Common myeloid progenitor, CD34-positive (primary cell): ENCODE data around the gene C10orf90.

Experiments
- CTCF ChIA-PET: fragments of 350-600 bp; sonication (Branson Sonifier 250); formaldehyde crosslinking; loops from one replicate; lab custom pipeline; 2021; ENCODE audit warnings: antibody characterized with exemption; lab: Charles Lee
- POLR2A ChIA-PET: fragments of 350-600 bp; sonication (Branson Sonifier 250); formaldehyde crosslinking; loops from one replicate; lab custom pipeline; 2021; ENCODE audit warnings: antibody characterized with exemption; lab: Charles Lee
- DNase-seq, 3 donors: peaks; one replicate each; pipeline versions ENCODE4 v3.0.0 to v3.0.0-alpha.2; 2013
- H3K27ac ChIP-seq, 2 experiments: 1 replicate in 1 of 2; 2 replicates in 1 of 2; pipeline ENCODE4 v1.7.0; 2013; ENCODE audit warnings: inconsistent platforms in 2 of 2, low read length in 2 of 2, mild to moderate bottlenecking in 2 of 2, low read depth in 1 of 2, moderate library complexity in 1 of 2; ENCODE audit not compliant: severe bottlenecking in 2 of 2, insufficient read depth in 1 of 2, poor library complexity in 1 of 2
- H3K27me3 ChIP-seq, 5 experiments: replicated peaks in 2 of 5; 1 replicate in 3 of 5; 2 replicates in 2 of 5; pipeline versions ENCODE4 v1.6.1 to v1.7.0; 2013; ENCODE audit warnings: low read length in 4 of 5, mild to moderate bottlenecking in 2 of 5, moderate library complexity in 2 of 5, inconsistent platforms in 1 of 5; ENCODE audit not compliant: insufficient read depth in 5 of 5, control insufficient read depth in 4 of 5
- H3K36me3 ChIP-seq, 4 experiments: 1 replicate in 2 of 4; 2 replicates in 2 of 4; pipeline versions ENCODE4 v1.6.1 to v1.7.0; 2013; ENCODE audit warnings: low read length in 3 of 4, control low read depth in 1 of 4, mild to moderate bottlenecking in 1 of 4; ENCODE audit not compliant: control insufficient read depth in 4 of 4, insufficient read depth in 4 of 4
- H3K4me1 ChIP-seq, 4 experiments: 1 replicate in 3 of 4; 2 replicates in 1 of 4; pipeline versions ENCODE4 v1.6.1 to v1.7.1; 2013; ENCODE audit warnings: low read length in 3 of 4, mild to moderate bottlenecking in 3 of 4, control low read depth in 1 of 4, inconsistent platforms in 1 of 4, moderate library complexity in 1 of 4; ENCODE audit not compliant: control insufficient read depth in 4 of 4, insufficient read depth in 4 of 4; ENCODE audit errors: control extremely low read depth in 1 of 4
- H3K4me3 ChIP-seq, 7 experiments: 1 replicate in 4 of 7; 2 replicates in 3 of 7; pipeline versions ENCODE4 v1.5.1 to v1.7.0; 2013; ENCODE audit warnings: mild to moderate bottlenecking in 7 of 7, low read length in 6 of 7, moderate library complexity in 6 of 7, inconsistent platforms in 2 of 7, low read depth in 2 of 7, control low read depth in 1 of 7; ENCODE audit not compliant: insufficient read depth in 4 of 7, control insufficient read depth in 1 of 7; ENCODE audit errors: extremely low read depth in 1 of 7
- H3K9me3 ChIP-seq, 5 experiments: 1 replicate in 4 of 5; 2 replicates in 1 of 5; pipeline versions ENCODE4 v1.6.1 to v1.7.1; 2013; ENCODE audit warnings: low read length in 4 of 5, mild to moderate bottlenecking in 2 of 5, inconsistent platforms in 1 of 5, low read depth in 1 of 5, moderate library complexity in 1 of 5; ENCODE audit not compliant: control insufficient read depth in 4 of 5, insufficient read depth in 2 of 5; ENCODE audit errors: control extremely low read depth in 1 of 5
- WGBS: methylation state at CpG from one replicate; pipeline ENCODE4 v1.1.5; 2013; ENCODE audit not compliant: insufficient coverage; 5-methylcytosine and 5-hydroxymethylcytosine counted together

The C10orf90 gene

GRCh38 chr10:126565871-126566270, 104.6 kb downstream of the C10orf90 start:
- POLR2A ChIA-PET: no interaction called here
- no peak overlapping the region for H3K4me3 ChIP-seq
- H3K27ac ChIP-seq: no peak overlapping the region
- peaks cover 0 to 18% (median 2%) of the 10 kb centered on the region in 5 experiments for H3K27me3 ChIP-seq
- no peak for DNase-seq
- H3K36me3 ChIP-seq: no peaks in the 10 kb centered on the region
- CTCF ChIA-PET: no interaction called here
- no peaks in the 10 kb centered on the region for H3K4me1 ChIP-seq
- WGBS: 100% methylated on average over 2 of the region's 3 CpGs
- H3K9me3 ChIP-seq: peaks cover 0 to 4% (median 0%) of the 10 kb centered on the region in 5 experiments

- Histone ChIP-seq H3K27ac (no peak overlapping the region), H3K9me3 (peaks cover 0 to 4% (median 0%) of the 10 kb centered on the region in 5 experiments), H3K4me1 (no peaks in the 10 kb centered on the region), H3K4me3 (no peak overlapping the region), H3K36me3 (no peaks in the 10 kb centered on the region), H3K27me3 (peaks cover 0 to 15% (median 2%) of the 10 kb centered on the region in 5 experiments)
- POLR2A ChIA-PET: no interaction called here
- DNase-seq: peak in 2 of 3 donors; percentile 4 to 5
- WGBS: 91% methylated on average over 7 of the region's 7 CpGs
- CTCF ChIA-PET: no interaction called here
Measured at GRCh38 chr10:126565441-126565840, 105.1 kb downstream of the C10orf90 start.

- Histone ChIP-seq H3K36me3 (no peaks in the 10 kb centered on the region), H3K4me1 (no peaks in the 10 kb centered on the region), H3K27me3 (peaks cover 0 to 11% (median 2%) of the 10 kb centered on the region in 5 experiments), H3K9me3 (peaks cover 0 to 4% (median 0%) of the 10 kb centered on the region in 5 experiments), H3K4me3 (no peak overlapping the region), H3K27ac (no peak overlapping the region)
- peak in 1 of 3 donors; percentile 8 for DNase-seq
- ChIA-PET CTCF (no interaction called here), POLR2A (no interaction called here)
- 93% methylated on average over 3 of the region's 4 CpGs for WGBS
Measured at GRCh38 chr10:126564326-126564888, 106.1 kb downstream of the C10orf90 start.

GRCh38 chr10:126563361-126563760, 107.1 kb downstream of the C10orf90 start:
- POLR2A ChIA-PET: no interaction called here
- Histone ChIP-seq H3K9me3 (peaks cover 0 to 4% (median 0%) of the 10 kb centered on the region in 5 experiments), H3K27me3 (peaks cover 0 to 4% (median 0%) of the 10 kb centered on the region in 5 experiments), H3K36me3 (no peaks in the 10 kb centered on the region), H3K27ac (no peak overlapping the region), H3K4me1 (no peaks in the 10 kb centered on the region), H3K4me3 (no peak overlapping the region)
- 92% methylated on average over 2 of the region's 3 CpGs for WGBS
- no peak for DNase-seq
- CTCF ChIA-PET: interaction anchor here (0.6 kb wide), 1 partner anchor 1024 kb away, joined by 3 read pairs; no protein-coding TSS in a partner anchor

DNA sequence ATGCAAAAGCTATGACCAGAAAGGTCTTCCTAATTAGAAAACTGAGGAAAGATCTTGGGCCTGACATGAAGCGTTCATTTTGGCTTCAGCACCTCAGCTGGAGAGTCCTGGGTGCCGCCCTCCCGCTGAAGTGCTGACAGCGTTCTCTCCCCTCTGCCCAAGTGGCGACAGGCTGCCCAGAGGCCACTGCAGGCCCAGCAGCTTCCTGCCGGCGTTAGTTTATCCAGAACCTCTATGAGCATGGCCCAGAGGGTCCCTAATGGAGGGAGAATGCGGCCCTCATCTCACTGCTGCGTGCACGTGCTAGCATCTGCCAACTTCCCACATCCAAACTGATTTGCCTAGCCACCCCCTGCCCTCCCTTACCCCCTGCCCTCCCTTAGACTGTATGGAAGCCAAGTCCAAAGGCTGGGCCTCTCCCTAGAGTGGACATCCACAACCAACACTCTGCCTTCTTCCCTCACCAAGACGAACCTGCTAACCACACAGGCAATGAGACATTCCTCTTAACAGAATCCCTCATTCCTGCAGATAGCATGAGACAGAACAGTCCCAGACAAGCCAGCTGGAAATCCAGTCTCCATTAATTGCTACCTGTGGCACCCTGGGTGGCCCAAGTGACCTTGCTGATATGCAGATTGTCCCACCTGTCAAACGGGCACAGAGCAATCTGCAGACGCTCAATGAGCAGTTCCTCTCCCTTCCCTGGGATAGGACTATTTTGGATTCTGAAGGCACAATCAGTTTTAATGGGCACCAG, 108.4 kb downstream of the C10orf90 start:
- ChIA-PET CTCF (interaction anchor here (0.5 to 0.6 kb wide), 2 partner anchors 92 to 702 kb away, joined by 3 to 4 read pairs; no protein-coding TSS in a partner anchor), POLR2A (no interaction called here)
- Histone ChIP-seq H3K4me3 (no peak overlapping the region), H3K27me3 (peaks cover 0 to 4% (median 0%) of the 10 kb centered on the region in 5 experiments), H3K27ac (no peak overlapping the region), H3K9me3 (peaks cover 0 to 2% (median 0%) of the 10 kb centered on the region in 5 experiments), H3K36me3 (no peaks in the 10 kb centered on the region), H3K4me1 (no peaks in the 10 kb centered on the region)
- DNase-seq: no peak
- WGBS: 67% methylated on average over 12 of the region's 13 CpGs

DNA sequence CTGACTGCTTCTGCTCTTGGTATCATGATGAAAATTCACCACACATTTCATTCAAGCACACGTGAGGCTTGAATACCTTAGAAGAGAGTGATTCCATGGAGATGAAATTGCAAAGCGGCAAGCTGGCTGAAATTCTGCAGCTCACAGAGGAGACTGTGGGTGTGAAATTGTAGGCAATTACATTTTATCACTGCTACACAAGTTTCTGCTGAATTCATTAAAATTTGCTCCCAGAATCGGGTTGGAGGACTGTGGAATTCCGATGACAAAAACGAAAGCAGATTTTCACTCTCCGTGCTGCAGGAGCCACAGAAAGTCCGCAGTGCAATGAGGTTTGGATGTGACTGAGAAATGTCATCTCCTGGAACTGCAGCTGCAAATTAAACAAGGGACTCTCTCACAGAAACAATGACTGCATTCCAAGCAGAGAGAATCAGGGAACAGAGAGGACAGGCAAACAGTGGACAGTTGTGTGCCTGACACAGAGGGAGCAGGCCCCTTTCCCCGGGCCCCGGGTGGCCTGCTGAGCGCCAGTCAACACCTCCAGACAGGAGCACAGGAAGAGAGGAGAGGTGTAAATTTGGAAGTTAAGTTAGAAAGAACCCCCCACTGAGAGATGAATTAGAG, 109.1 kb downstream of the C10orf90 start:
- Histone ChIP-seq H3K4me3 (peak overlapping the region in 1 of 7 experiments; percentile 24), H3K27me3 (peaks cover 0 to 2% (median 0%) of the 10 kb centered on the region in 5 experiments), H3K27ac (no peak overlapping the region), H3K36me3 (no peaks in the 10 kb centered on the region), H3K9me3 (peaks cover 0 to 2% (median 0%) of the 10 kb centered on the region in 5 experiments), H3K4me1 (no peaks in the 10 kb centered on the region)
- 69% methylated on average over 7 of the region's 10 CpGs for whole genome bisulfite sequencing
- ChIA-PET CTCF (no interaction called here), POLR2A (no interaction called here)
- DNase-seq: no peak
